Posterior cingulate gyrus (tissue), 11 donors: ENCODE measurements around the gene SORCS2.

Experiments
- DNase-seq, 10 donors: peaks; one replicate each; pipeline versions ENCODE4 v3.0.0 to v3.0.0-alpha.2; 2020 to 2021; ENCODE audit warnings: mixed read lengths in 3 of 10
- intact Hi-C: fragments of 100-400 bp; cut with DNase I; formaldehyde crosslinking; loops from one replicate; pipeline ENCODE4 v1.15.1; 2023

The SORCS2 gene

GRCh38 chr4:7408166-7408565 lies 215.8 kb downstream of the SORCS2 start:
- DNase-seq: no peak
- intact Hi-C loops: no loop called here

- DNase-seq: no peak
- intact Hi-C loops: no loop called here
Measured at GRCh38 chr4:7410446-7410845, 218.1 kb downstream of the SORCS2 start.

GRCh38 chr4:7411491-7411890 lies 219.2 kb downstream of the SORCS2 start:
- intact Hi-C loops: no loop called here
- DNase-seq: no peak

GRCh38 chr4:7411896-7412553 lies 219.7 kb downstream of the SORCS2 start:
- intact Hi-C loops: no loop called here
- DNase-seq: peak in 8 of 10 donors; percentile 1 to 84 (median 19)

- intact Hi-C loops: no loop called here
- peak in 5 of 10 donors; percentile 4 to 49 (median 27) for DNase-seq
Measured at GRCh38 chr4:7412554-7412912, 220.2 kb downstream of the SORCS2 start.

- DNase-seq: peak in 3 of 10 donors; percentile 2 to 62 (median 21)
Measured at GRCh38 chr4:7414046-7414445, 221.7 kb downstream of the SORCS2 start.

GRCh38 chr4:7414736-7415510 lies 222.6 kb downstream of the SORCS2 start:
- intact Hi-C loops: loop anchor here (1.0 kb wide), 1 partner anchor 158 kb away; no protein-coding TSS in a partner anchor
- DNase-seq: peak in 5 of 10 donors; percentile 0 to 50 (median 20)

More at GRCh38 chr4:7414046-7414445, 221.7 kb downstream of the SORCS2 start:
- intact Hi-C loops: no loop called here

GRCh38 chr4:7415927-7416686 lies 223.8 kb downstream of the SORCS2 start:
- DNase-seq: peak in 6 of 10 donors; percentile 0 to 50 (median 14)
- intact Hi-C loops: loop anchor here (1.0 kb wide), 1 partner anchor 159 kb away; no protein-coding TSS in a partner anchor

- intact Hi-C loops: no loop called here
- peak in 7 of 10 donors; percentile 0 to 61 (median 6) for DNase-seq
Measured at GRCh38 chr4:7416745-7417432, 224.6 kb downstream of the SORCS2 start.

- intact Hi-C loops: no loop called here
- DNase-seq: peak in 5 of 10 donors; percentile 2 to 45 (median 24)
Measured at GRCh38 chr4:7417639-7418038, 225.3 kb downstream of the SORCS2 start.

GRCh38 chr4:7418131-7418943 lies 226.0 kb downstream of the SORCS2 start:
- intact Hi-C loops: no loop called here
- DNase-seq: peak in 4 of 10 donors; percentile 15 to 54 (median 34)

GRCh38 chr4:7419961-7420660 lies 227.8 kb downstream of the SORCS2 start:
- peak in 5 of 10 donors; percentile 5 to 77 (median 50) for DNase-seq
- intact Hi-C loops: no loop called here

- intact Hi-C loops: no loop called here
- DNase-seq: peak in 6 of 10 donors; percentile 15 to 84 (median 50)
Measured at GRCh38 chr4:7420661-7421040, 228.3 kb downstream of the SORCS2 start.

- intact Hi-C loops: no loop called here
- DNase-seq: peak in 3 of 10 donors; percentile 15 to 75 (median 64)
Measured at GRCh38 chr4:7421356-7422150, 229.2 kb downstream of the SORCS2 start.

- intact Hi-C loops: no loop called here
- DNase-seq: peak in 5 of 10 donors; percentile 14 to 74 (median 35)
Measured at GRCh38 chr4:7422151-7422897, 230.0 kb downstream of the SORCS2 start.

GRCh38 chr4:7422898-7423180 lies 230.5 kb downstream of the SORCS2 start:
- intact Hi-C loops: no loop called here
- DNase-seq: peak in 2 of 10 donors; percentile 6 to 11

GRCh38 chr4:7423391-7423790 lies 231.1 kb downstream of the SORCS2 start:
- intact Hi-C loops: no loop called here
- peak in 5 of 10 donors; percentile 0 to 55 (median 8) for DNase-seq
